Sigmoid colon (tissue), 7 donors: Measurements from ENCODE around the gene LY86. TPM values are rescaled to one million over a fixed set of nuclear protein-coding genes. Genes with fewer than 3 reads are reported as not detected.

ENCODE experiments used
- DNase-seq: peaks from one replicate; pipeline ENCODE4 v3.0.0-alpha.2; 2019
- H3K27ac ChIP-seq, 4 donors: fragments of 200-600 bp; sonication (generic); one replicate each; pipeline ENCODE4 v1.5.1; 2016 to 2019; ENCODE audit warnings: mild to moderate bottlenecking in 1 of 4
- H3K27me3 ChIP-seq, 3 donors: fragments of 200-600 bp; sonication (generic); one replicate each; pipeline ENCODE4 v1.5.1; 2019; ENCODE audit warnings: mild to moderate bottlenecking in 1 of 3
- H3K36me3 ChIP-seq, 4 donors: fragments of 200-600 bp; sonication (generic); one replicate each; pipeline ENCODE4 v1.5.1; 2016 to 2019
- H3K4me1 ChIP-seq, 4 donors: fragments of 200-600 bp; sonication (generic); one replicate each; pipeline ENCODE4 v1.5.1; 2017 to 2019
- H3K4me3 ChIP-seq, 4 donors: fragments of 200-600 bp; sonication (generic); one replicate each; pipeline ENCODE4 v1.5.1; 2017 to 2019; ENCODE audit warnings: mild to moderate bottlenecking in 2 of 4, moderate library complexity in 1 of 4
- H3K9me3 ChIP-seq, 4 donors: fragments of 200-600 bp in 3 of 4; sonication (generic) in 3 of 4; one replicate each; pipeline versions ENCODE4 v1.5.1 to v1.6.1; 2013 to 2019
- CTCF ChIP-seq, 4 experiments: fragments of 450-650 bp in 3 of 4; fragments of 200-600 bp in 1 of 4; IDR thresholded peaks; one replicate each; pipeline ENCODE4 v1.5.1; 2016 to 2019; ENCODE audit warnings: antibody characterized with exemption in 4 of 4, mild to moderate bottlenecking in 3 of 4, moderate library complexity in 2 of 4
- EP300 ChIP-seq, 4 donors: sonication (generic); formaldehyde crosslinking; IDR thresholded peaks; one replicate each; pipeline ENCODE4 v1.6.1; 2017; ENCODE audit warnings: antibody characterized with exemption in 4 of 4
- POLR2A ChIP-seq, 2 donors: fragments of 450-650 bp; IDR thresholded peaks; one replicate each; pipeline ENCODE4 v1.6.1; 2016; ENCODE audit warnings: antibody characterized with exemption in 2 of 2, mild to moderate bottlenecking in 2 of 2, moderate library complexity in 2 of 2
- POLR2AphosphoS5 ChIP-seq, 4 donors: sonication (generic); formaldehyde crosslinking; IDR thresholded peaks; one replicate each; pipeline ENCODE4 v1.6.1; 2017; ENCODE audit warnings: antibody characterized with exemption in 4 of 4
- WGBS, 2 donors: extraction: QIAGEN DNeasy Blood & Tissue Kit; methylation state at CpG; one replicate each; pipeline ENCODE4 v1.1.7; 2013; 5-methylcytosine and 5-hydroxymethylcytosine counted together
- intact Hi-C: fragments of 100-400 bp; cut with DNase I; formaldehyde crosslinking; loops from one replicate; pipeline ENCODE4 v1.15.1; 2023
- polyA plus RNA-seq, 3 donors: library from polyadenylated mRNA; stranded (reverse); fragments of 200-250 nt; gene quantifications; one replicate each; pipeline ENCODE4 v1.2.3, GENCODE V29; 2013
- total RNA-seq, 4 donors: library from RNA; depleted of rRNA; stranded (reverse); fragments of >200 nt; gene quantifications; one replicate each; pipeline ENCODE4 v1.1.0, GENCODE V29; 2016
- donor health status: healthy with polysubstance abuse.
- donor health status: Bipolar disorder and iron deficiency.
- donor health status: healthy.

Gene LY86
- total and polyA plus RNA-seq, 7 donors, result 1.1 to 15.7 (median 5.9) TPM

- H3K36me3 ChIP-seq, result no peaks in the 10 kb centered on the region
- intact Hi-C loops, result no loop called here
- no peaks in the 10 kb centered on the region for H3K27me3 ChIP-seq
- H3K4me3 ChIP-seq, result no peak overlapping the region
- no peak for TF ChIP-seq POLR2A (IDR thresholded peaks at IDR 0.05)
- TF ChIP-seq CTCF (IDR thresholded peaks at IDR 0.05), result no peak
- TF ChIP-seq POLR2AphosphoS5 (IDR thresholded peaks at IDR 0.05), result no peak
- no peak for TF ChIP-seq EP300 (IDR thresholded peaks at IDR 0.05)
- H3K9me3 ChIP-seq, result no peaks in the 10 kb centered on the region
- no peaks in the 10 kb centered on the region for H3K4me1 ChIP-seq
- 30 to 72% methylated on average over 2 of the region's 2 CpGs for WGBS, 2 donors
- DNase-seq, result no peak
- H3K27ac ChIP-seq, result no peak overlapping the region
These were observed 40.9 kb downstream of the LY86 start for GRCh38 chr6:6629402-6629801.

- no peaks in the 10 kb centered on the region for H3K9me3 ChIP-seq
- H3K27ac ChIP-seq, result no peak overlapping the region
- H3K4me3 ChIP-seq, result no peak overlapping the region
- intact Hi-C loops, result no loop called here
- H3K4me1 ChIP-seq, result no peaks in the 10 kb centered on the region
- no peak for TF ChIP-seq POLR2AphosphoS5 (IDR thresholded peaks at IDR 0.05)
- no peak for TF ChIP-seq CTCF (IDR thresholded peaks at IDR 0.05)
- no peak for TF ChIP-seq EP300 (IDR thresholded peaks at IDR 0.05)
- no peak for TF ChIP-seq POLR2A (IDR thresholded peaks at IDR 0.05)
- no peaks in the 10 kb centered on the region for H3K27me3 ChIP-seq
- no peaks in the 10 kb centered on the region for H3K36me3 ChIP-seq
- DNase-seq, result no peak
- 54 to 75% methylated on average over 3 of the region's 3 CpGs for WGBS, 2 donors
These were observed 42.5 kb downstream of the LY86 start for GRCh38 chr6:6631053-6631452.

- TF ChIP-seq EP300 (IDR thresholded peaks at IDR 0.05) (no peak), CTCF (IDR thresholded peaks at IDR 0.05) (no peak), POLR2AphosphoS5 (IDR thresholded peaks at IDR 0.05) (no peak), POLR2A (IDR thresholded peaks at IDR 0.05) (no peak)
- Histone ChIP-seq H3K27me3 (no peaks in the 10 kb centered on the region), H3K27ac (no peak overlapping the region), H3K9me3 (no peaks in the 10 kb centered on the region), H3K36me3 (no peaks in the 10 kb centered on the region), H3K4me3 (no peak overlapping the region), H3K4me1 (no peaks in the 10 kb centered on the region)
- DNase-seq, result no peak
- intact Hi-C loops, result no loop called here
- 44 to 53% methylated on average over 2 of the region's 2 CpGs for whole genome bisulfite sequencing, 2 donors
These were observed 43.2 kb downstream of the LY86 start for GRCh38 chr6:6631534-6632276.

- Histone ChIP-seq H3K36me3 (no peaks in the 10 kb centered on the region), H3K27ac (no peak overlapping the region), H3K27me3 (no peaks in the 10 kb centered on the region), H3K4me3 (no peak overlapping the region), H3K9me3 (no peaks in the 10 kb centered on the region), H3K4me1 (no peaks in the 10 kb centered on the region)
- TF ChIP-seq POLR2A (IDR thresholded peaks at IDR 0.05) (no peak), EP300 (IDR thresholded peaks at IDR 0.05) (no peak), POLR2AphosphoS5 (IDR thresholded peaks at IDR 0.05) (no peak), CTCF (IDR thresholded peaks at IDR 0.05) (no peak)
- DNase-seq, result no peak
- 79 to 87% methylated on average over 6 of the region's 6 CpGs for WGBS, 2 donors
- intact Hi-C loops, result no loop called here
These were observed 45.6 kb downstream of the LY86 start for GRCh38 chr6:6633898-6634734.
